AG08395 (cell line): ENCODE measurements around the gene APP.
"Not testable (repeated sequence)": the region's sequence is repeated elsewhere in the genome, so short reads cannot be mapped to it uniquely, and the experiment has no call there.

Experiments used
- DNase-seq: peaks from one replicate; pipeline ENCODE4 v3.0.0; 2012; ENCODE audit warnings: mixed read lengths, low spot score

APP gene

GRCh38 chr21:25938658-25939395 is 231.7 kb downstream of the APP start:
- DNase-seq = no peak

GRCh38 chr21:25936776-25937175 is 233.8 kb downstream of the APP start:
- no peak for DNase-seq

GRCh38 chr21:25934771-25935224 is 235.8 kb downstream of the APP start:
- peak; percentile 80 for DNase-seq

- DNase-seq = no peak
Measured at GRCh38 chr21:25934130-25934529, 236.4 kb downstream of the APP start.

- no peak for DNase-seq
Measured at GRCh38 chr21:25931765-25932164, 238.8 kb downstream of the APP start.

GRCh38 chr21:25929856-25930520 is 240.6 kb downstream of the APP start:
- no peak for DNase-seq

- DNase-seq = no peak
Measured at GRCh38 chr21:25927195-25927880, 243.2 kb downstream of the APP start.

- DNase-seq = peak; percentile 21
Measured at GRCh38 chr21:25925936-25926335, 244.6 kb downstream of the APP start.

GRCh38 chr21:25925064-25925800 is 245.3 kb downstream of the APP start:
- no peak for DNase-seq

GRCh38 chr21:25918152-25918551 is 252.4 kb downstream of the APP start:
- not testable (repeated sequence) for DNase-seq

- DNase-seq = no peak
Measured at GRCh38 chr21:25916226-25916625, 254.3 kb downstream of the APP start.

GRCh38 chr21:25913479-25913878 is 257.1 kb downstream of the APP start:
- no peak for DNase-seq

GRCh38 chr21:25912402-25912746 is 258.2 kb downstream of the APP start:
- no peak for DNase-seq

GRCh38 chr21:25911730-25912401 is 258.7 kb downstream of the APP start:
- no peak for DNase-seq

GRCh38 chr21:25910809-25911208 is 259.8 kb downstream of the APP start:
- DNase-seq = no peak

- no peak for DNase-seq
Measured at GRCh38 chr21:25909341-25909740, 261.2 kb downstream of the APP start.

GRCh38 chr21:25908495-25908894 is 262.1 kb downstream of the APP start:
- DNase-seq = no peak

GRCh38 chr21:25907573-25908275 is 262.8 kb downstream of the APP start:
- no peak for DNase-seq

- DNase-seq = no peak
Measured at GRCh38 chr21:25906587-25906986, 264.0 kb downstream of the APP start.

- no peak for DNase-seq
Measured at GRCh38 chr21:25905126-25905525, 265.4 kb downstream of the APP start.

- no peak for DNase-seq
Measured at GRCh38 chr21:25904044-25904695, 266.4 kb downstream of the APP start.
